ENCODE data around the gene DUSP11.

The DUSP11 gene

GRCh38 chr2:73766349-73766748 lies 13.6 kb downstream of the DUSP11 start (continued):
- TF ChIP-seq ZNF555 (tag by site-specific recombination; conservative IDR thresholded peaks at IDR 0.05): no peak
- no peak for TF ChIP-seq KLF10 (tag by site-specific recombination; IDR thresholded peaks at IDR 0.05)
- no peak for TF ChIP-seq ZNF148 (tag by site-specific recombination; IDR thresholded peaks at IDR 0.05; ENCODE audit: borderline replicate concordance)
- no peak for TF ChIP-seq ZSCAN30 (tag by site-specific recombination; IDR thresholded peaks at IDR 0.05)
- TF ChIP-seq ZNF785 (tag by site-specific recombination; IDR thresholded peaks at IDR 0.05): no peak
- no peak for TF ChIP-seq ZNF830 (tag by site-specific recombination; IDR thresholded peaks at IDR 0.05; ENCODE audit: low read depth)
- no peak for TF ChIP-seq OVOL3 (tag by site-specific recombination; IDR thresholded peaks at IDR 0.05)
- TF ChIP-seq ZNF571 (tag by site-specific recombination; IDR thresholded peaks at IDR 0.05): no peak
- no peak for TF ChIP-seq ZSCAN18 (tag by site-specific recombination; IDR thresholded peaks at IDR 0.05)
- TF ChIP-seq GLIS1 (tag by site-specific recombination; IDR thresholded peaks at IDR 0.05): no peak
- no peak for TF ChIP-seq ZNF626 (tag by site-specific recombination; IDR thresholded peaks at IDR 0.05)

GRCh38 chr2:73764945-73765344 lies 15.0 kb downstream of the DUSP11 start:
- no peak overlapping the region for H3K27ac ChIP-seq (ENCODE audit: extremely low read depth, low read depth, low read length)
- no peaks in the 10 kb centered on the region for H3K4me1 ChIP-seq (ENCODE audit: control insufficient read depth, insufficient read depth, low read length)
- CTCF ChIA-PET: no interaction called here
- POLR2A ChIA-PET: interaction anchor here (1.0 to 1.2 kb wide), 2 partner anchors 11 to 28 kb away, joined by 3 to 5 read pairs; partner anchors contain the start of gene TPRKB
- TF ChIP-seq ZNF843 (tag by site-specific recombination; IDR thresholded peaks at IDR 0.05) (no peak), ZNF157 (tag by site-specific recombination; IDR thresholded peaks at IDR 0.05) (no peak), CTCF (tag by site-specific recombination; IDR thresholded peaks at IDR 0.05) (no peak), ZFHX2 (tag by site-specific recombination; conservative IDR thresholded peaks at IDR 0.05) (peak; percentile 50), ZNF248 (tag by site-specific recombination; IDR thresholded peaks at IDR 0.05) (no peak), ZNF76 (tag by site-specific recombination; IDR thresholded peaks at IDR 0.05; ENCODE audit: borderline replicate concordance, low read depth) (no peak), EGR2 (tag by site-specific recombination; IDR thresholded peaks at IDR 0.05; ENCODE audit: low read depth) (0 out of 2 replicates have a peak, but pooled peaks have one; percentile 19), ZXDB (tag by site-specific recombination; IDR thresholded peaks at IDR 0.05) (no peak), YY1 (tag by site-specific recombination; IDR thresholded peaks at IDR 0.05) (no peak), BCL6B (tag by site-specific recombination; IDR thresholded peaks at IDR 0.05) (no peak), ZNF138 (tag by site-specific recombination; IDR thresholded peaks at IDR 0.05; ENCODE audit: borderline replicate concordance) (no peak), ZNF555 (tag by site-specific recombination; conservative IDR thresholded peaks at IDR 0.05) (no peak), ZBTB20 (tag by site-specific recombination; IDR thresholded peaks at IDR 0.05) (no peak), BCL11B (tag by site-specific recombination; IDR thresholded peaks at IDR 0.05; ENCODE audit: low read depth) (no peak)
- peaks cover 54 to 93% of the 10 kb centered on the region in 2 experiments for H3K36me3 ChIP-seq (ENCODE audit: control insufficient read depth in 2 of 2, insufficient read depth in 1 of 2, low read length in 2 of 2)
- no peaks in the 10 kb centered on the region for H3K9me3 ChIP-seq (ENCODE audit: control insufficient read depth, insufficient read depth, low read depth, low read length)
- no peak overlapping the region for H3K4me3 ChIP-seq (ENCODE audit: low read depth, low read length)

Data from HEK293 (cell line).